ENCODE measurements around the gene NEK2.
A peak's percentile ranks its signal among the peaks of the same experiment; 100 is the strongest.
"Not testable (repeated sequence)": the region's sequence is repeated elsewhere in the genome, so short reads cannot be mapped to it uniquely, and the experiment has no call there.

Gene NEK2

DNA sequence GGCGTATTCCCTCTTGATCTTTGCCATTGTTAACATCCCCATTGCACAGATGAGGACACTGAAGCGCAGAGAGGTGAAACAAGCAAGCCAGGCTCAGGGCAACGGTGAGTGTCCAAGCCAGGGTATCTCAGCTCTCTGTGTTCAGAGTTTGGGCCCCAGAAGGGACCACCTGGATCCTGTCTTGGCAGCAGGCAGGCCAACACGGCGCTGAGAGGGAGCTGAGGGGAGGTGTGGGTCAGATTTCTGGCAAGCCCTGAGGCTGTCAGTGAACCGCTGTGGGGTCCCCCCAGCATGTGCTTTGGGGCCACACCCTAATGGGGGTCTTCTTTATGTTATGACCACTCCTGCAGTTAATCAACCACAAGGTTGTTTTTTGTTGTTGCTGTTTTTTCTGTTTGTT is 23.1 kb downstream of the NEK2 start:
- TF ChIP-seq, protein P1, sequence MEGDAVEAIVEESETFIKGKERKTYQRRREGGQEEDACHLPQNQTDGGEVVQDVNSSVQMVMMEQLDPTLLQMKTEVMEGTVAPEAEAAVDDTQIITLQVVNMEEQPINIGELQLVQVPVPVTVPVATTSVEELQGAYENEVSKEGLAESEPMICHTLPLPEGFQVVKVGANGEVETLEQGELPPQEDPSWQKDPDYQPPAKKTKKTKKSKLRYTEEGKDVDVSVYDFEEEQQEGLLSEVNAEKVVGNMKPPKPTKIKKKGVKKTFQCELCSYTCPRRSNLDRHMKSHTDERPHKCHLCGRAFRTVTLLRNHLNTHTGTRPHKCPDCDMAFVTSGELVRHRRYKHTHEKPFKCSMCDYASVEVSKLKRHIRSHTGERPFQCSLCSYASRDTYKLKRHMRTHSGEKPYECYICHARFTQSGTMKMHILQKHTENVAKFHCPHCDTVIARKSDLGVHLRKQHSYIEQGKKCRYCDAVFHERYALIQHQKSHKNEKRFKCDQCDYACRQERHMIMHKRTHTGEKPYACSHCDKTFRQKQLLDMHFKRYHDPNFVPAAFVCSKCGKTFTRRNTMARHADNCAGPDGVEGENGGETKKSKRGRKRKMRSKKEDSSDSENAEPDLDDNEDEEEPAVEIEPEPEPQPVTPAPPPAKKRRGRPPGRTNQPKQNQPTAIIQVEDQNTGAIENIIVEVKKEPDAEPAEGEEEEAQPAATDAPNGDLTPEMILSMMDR (IDR thresholded peaks at IDR 0.05; ENCODE audit: control insufficient read depth, insufficient read depth, low read depth, low read length, missing control alignments) = no peak
- no peak for DNase-seq (ENCODE audit: low read depth)
- no peak overlapping the region for H3K4me3 ChIP-seq (ENCODE audit: control insufficient read depth, low read depth, low read length)

DNA sequence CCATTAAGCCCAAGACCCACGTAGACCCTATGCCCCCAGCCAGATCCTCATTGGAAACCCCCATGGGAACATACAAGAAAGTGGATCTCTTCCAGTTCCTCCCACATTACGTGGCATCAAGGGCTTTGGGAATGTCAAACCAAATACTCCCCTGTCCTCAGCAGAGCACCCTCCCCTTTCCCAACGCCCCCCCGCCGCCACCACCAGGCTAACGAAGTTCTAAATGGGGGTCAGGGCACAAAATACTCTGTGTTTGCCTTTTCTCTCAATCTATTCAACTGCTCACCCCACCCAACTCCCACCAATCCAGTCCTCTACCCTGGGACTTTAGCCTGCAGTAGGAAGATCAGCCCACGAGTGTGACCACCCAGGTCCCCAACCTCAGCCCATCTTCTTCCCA is 24.5 kb downstream of the NEK2 start:
- TF ChIP-seq, protein P1 (IDR thresholded peaks at IDR 0.05; ENCODE audit: control insufficient read depth, insufficient read depth, low read depth, low read length, missing control alignments) = no peak
- DNase-seq (ENCODE audit: low read depth) = no peak

DNA sequence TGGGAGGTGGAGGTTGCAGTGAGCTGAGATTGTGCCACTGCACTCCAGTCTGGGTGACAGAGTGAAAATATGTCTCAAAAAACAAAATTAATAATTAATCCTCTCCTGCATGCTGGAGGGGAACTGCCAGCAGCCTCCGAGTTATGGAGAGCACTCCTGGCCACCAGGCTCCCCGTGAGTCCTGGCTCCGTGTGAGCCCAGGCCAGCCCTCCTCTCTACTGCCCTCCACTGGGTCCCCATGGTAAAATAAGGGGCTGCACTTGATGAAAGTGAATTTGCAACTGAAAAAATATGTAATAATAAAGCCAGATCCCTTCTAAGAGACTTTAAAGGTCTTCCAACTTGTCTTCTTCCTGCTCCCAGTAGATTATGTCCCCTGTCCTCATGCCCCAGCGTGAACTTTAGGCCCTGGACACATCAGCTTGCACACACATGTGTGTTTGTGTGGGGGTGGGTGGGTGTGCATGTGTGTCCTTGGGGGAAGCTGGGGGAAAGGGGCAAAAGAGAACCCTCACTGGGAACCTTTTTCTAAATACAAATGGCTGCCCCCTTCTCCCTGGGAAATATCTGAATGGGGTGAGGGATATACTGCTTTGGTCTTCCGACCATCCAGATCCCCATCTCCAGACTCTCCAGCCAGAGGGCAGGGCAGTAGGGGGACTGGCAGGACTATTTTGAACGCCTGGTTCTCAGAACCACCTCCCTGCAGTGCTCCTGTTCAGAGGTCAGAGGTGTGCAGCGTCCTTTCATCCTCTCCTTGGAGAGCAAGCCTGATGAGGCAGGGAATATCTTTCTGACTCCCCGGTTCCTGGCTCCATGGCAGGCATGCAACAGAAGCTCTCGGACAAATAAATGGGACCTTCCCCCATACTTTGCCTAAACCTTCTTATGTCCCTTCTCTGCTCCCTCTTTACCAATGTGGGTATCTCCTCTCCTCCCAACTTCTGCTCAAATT is 26.2 kb downstream of the NEK2 start:
- no peak for DNase-seq (ENCODE audit: low read depth)
- TF ChIP-seq, protein P1 (IDR thresholded peaks at IDR 0.05; ENCODE audit: control insufficient read depth, insufficient read depth, low read depth, low read length, missing control alignments) = peak; percentile 56
- H3K4me3 ChIP-seq (ENCODE audit: control insufficient read depth, low read depth, low read length) = no peak overlapping the region

More for the DNA sequence above, 24.5 kb downstream of the NEK2 start:
- H3K4me3 ChIP-seq (ENCODE audit: control insufficient read depth, low read depth, low read length) = no peak overlapping the region

DNA sequence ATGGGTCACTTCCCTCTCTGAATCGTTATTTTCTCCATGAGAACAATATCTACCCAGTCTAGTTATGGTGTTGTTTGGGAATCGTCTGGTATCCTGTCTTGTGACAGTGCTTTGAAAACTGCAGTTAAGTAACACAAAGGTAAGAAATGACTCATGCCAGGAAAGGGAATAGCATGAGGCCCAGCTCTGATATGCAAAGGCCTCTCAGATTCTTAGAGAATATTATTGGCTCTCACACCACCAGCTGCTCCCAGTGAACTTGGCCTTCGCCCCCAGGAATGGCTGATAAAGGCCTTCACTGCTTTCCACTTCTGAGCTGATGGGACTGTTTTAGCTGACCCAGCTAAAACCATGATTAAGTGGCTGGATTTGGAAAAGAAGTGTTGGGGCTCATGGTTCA is 27.1 kb downstream of the NEK2 start:
- H3K4me3 ChIP-seq (ENCODE audit: control insufficient read depth, low read depth, low read length) = no peak overlapping the region
- no peak for DNase-seq (ENCODE audit: low read depth)

DNA sequence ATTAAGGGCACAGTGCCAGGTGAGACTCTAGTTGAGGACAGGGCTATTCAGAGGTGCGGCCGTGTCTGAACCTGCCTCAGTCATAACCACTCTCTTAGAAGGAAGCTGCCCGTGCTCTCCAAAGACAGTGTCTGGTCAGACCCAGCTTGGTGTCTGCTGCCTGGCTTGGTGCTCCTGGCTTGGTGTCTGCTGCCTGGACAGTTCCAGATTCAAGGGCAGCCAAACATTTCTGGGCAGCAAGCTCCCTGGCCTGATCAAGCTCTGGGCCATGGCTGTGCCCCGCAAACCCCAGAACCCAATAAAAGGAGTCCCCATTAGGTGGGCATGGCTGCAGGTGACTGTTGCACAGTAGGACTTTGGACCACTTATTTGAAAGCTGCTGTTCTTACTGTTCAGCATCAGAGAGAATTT is 27.7 kb downstream of the NEK2 start:
- H3K4me3 ChIP-seq (ENCODE audit: control insufficient read depth, low read depth, low read length) = no peak overlapping the region
- no peak for DNase-seq (ENCODE audit: low read depth)
- TF ChIP-seq, protein P1 (IDR thresholded peaks at IDR 0.05; ENCODE audit: control insufficient read depth, insufficient read depth, low read depth, low read length, missing control alignments) = no peak

More for the DNA sequence above, 27.1 kb downstream of the NEK2 start:
- TF ChIP-seq, protein P1 (IDR thresholded peaks at IDR 0.05; ENCODE audit: control insufficient read depth, insufficient read depth, low read depth, low read length, missing control alignments) = no peak

DNA sequence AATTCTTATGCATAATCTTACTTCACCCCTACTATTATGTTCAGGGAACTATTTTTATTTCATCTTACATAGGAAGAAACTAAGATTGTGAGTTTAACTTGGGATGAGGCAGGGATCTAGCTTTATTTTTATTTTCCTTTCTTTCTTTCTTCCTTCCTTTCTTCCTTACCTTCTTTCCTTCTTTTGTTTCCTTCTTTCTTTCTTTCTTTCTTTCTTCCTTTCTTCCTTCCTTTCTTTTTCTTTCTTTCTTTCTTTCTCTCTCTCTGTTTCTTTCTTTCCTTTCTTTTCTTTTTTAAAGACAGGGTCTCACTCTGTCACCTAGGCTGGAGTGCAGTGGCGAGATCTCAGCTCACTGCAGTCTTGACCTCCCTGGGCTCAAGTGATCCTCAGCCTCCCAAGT is 28.9 kb downstream of the NEK2 start:
- TF ChIP-seq, protein P1 (IDR thresholded peaks at IDR 0.05; ENCODE audit: control insufficient read depth, insufficient read depth, low read depth, low read length, missing control alignments) = no peak
- DNase-seq (ENCODE audit: low read depth) = no peak

DNA sequence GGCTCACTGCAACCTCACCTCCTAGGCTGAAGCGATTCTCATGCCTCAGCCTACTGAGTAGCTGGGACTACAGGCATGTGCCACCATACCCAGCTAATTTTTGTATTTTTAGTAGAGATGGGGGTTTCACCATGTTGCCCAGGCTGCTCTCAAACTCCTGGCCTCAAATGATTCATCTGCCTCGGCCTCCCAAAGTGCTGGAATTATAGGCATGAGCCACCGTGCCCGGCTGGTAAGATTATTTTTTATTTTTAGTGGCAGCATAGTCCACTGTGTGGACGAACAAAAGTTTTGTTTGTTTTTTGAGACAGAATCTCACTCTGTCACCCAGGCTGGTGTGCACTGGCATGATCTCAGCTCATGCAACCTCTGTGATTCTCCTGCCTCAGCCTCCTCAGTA is 29.8 kb downstream of the NEK2 start:
- DNase-seq (ENCODE audit: low read depth); H3K4me3 ChIP-seq (ENCODE audit: control insufficient read depth, low read depth, low read length): not testable (repeated sequence)

More for the DNA sequence above, 28.9 kb downstream of the NEK2 start:
- no peak overlapping the region for H3K4me3 ChIP-seq (ENCODE audit: control insufficient read depth, low read depth, low read length)
